NCI-H1417 treated with DMSO at 0.1 percent for 48 hours (cell line): ENCODE measurements around the gene ELMO2.
"Not testable (repeated sequence)": the region's sequence is repeated elsewhere in the genome, so short reads cannot be mapped to it uniquely, and the experiment has no call there.

Experiments used
- DNase-seq: peaks from one replicate; lab custom pipeline; 2025; lab: John Stamatoyannopoulos, UW

Gene ELMO2

DNA sequence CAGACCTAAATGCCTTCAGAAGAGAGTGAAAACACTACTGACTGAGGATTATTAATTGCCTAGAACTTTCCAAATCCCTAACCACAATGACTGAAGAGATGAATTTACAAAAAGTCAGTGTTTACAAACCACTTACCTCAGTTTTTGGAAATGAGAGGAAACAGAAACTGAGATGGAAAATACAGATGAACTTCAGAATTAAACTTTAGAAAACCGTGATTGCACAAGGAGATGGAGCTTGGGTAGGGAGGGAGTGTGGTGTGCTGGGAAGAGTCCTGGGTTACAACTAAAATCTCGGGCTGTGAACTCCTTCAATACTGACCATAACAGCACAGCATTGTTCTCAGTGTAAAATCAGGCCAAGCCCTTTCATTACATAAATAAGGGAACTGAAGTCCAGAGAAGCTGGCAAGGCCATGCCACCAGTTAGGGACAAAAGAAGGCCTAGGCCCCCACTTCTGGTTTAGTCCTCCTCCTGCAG, 4.0 kb downstream of the ELMO2 start:
- no peak for DNase-seq

DNA sequence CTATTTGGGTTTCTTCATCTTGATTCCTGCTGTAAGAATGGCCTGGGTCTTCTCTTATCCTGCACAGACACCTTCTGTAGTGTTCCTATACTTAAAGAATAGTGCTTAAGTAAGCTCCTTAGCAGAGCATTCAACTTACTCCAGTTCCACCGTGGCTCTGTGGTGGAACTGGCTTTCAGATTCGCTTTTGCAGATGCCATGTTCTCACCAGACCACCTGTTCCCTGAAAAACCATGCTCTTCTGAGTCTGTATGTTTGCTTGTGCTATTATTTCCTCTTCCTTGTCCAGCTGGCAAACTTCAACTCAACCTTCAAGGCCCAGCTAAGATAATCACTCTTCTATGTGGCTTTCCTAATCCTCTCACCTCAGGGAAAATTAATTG, 4.9 kb downstream of the ELMO2 start:
- no peak for DNase-seq

- no peak for DNase-seq
Observed at GRCh38 chr20:46400828-46401477, 5.5 kb downstream of the ELMO2 start.

DNA sequence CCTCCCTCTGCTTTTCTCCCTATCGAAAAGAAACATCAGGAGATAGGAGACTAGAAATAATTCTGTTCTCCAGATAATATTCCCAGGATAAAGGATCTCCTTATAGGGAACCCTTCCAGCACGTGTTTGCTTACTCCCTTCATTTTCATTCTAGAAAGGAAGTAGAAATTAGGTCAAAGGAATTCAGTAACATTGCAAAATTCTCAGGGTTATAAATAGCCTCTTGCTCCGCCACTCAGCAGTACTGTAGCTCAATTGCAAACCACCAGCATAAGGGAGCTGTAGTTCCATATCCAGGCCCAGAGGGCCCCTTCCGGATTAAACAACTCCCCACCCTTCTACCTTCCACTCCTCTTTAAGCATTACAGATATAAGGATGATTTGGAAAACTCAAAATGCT, 6.2 kb downstream of the ELMO2 start:
- no peak for DNase-seq

DNA sequence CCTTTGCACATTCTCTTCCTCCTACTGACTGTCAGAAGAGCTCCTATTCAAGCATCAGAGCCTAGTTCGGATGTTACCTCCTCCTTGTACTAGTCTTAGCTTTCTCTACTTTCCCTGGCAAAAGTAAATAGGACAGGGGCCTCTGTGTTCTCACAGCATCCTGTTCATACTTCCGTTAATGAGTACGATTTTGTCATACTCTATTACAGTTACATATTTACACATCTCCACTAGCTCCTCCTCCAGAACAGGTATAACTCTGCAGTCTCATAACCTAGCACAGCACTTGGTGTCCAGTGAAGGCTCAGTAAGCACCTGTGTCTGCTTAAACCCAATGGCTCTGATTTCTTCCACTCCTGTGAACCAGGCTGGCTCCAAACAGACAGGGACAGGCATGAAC, 7.0 kb downstream of the ELMO2 start:
- DNase-seq, result no peak

DNA sequence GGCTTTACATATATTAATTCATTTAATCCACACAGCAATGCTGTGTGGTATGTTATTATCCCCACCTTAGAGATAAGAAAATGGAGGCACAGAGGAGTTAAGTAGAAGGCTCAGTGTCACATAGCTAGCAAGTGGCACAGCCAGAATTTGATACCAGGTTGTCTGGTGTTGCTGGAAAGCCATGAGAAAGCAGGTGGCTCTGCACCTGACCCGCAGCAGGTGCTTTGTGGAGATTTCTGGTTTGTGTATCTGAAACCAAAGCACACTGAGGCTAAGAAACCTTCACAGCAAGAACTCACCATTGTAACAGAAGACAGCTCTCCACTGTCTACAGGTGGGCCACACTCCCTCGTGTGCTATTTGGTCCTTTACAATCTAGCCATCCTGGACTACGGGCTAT, 7.5 kb downstream of the ELMO2 start:
- no peak for DNase-seq

GRCh38 chr20:46396052-46396740, 10.2 kb downstream of the ELMO2 start:
- DNase-seq, result no peak

- DNase-seq, result no peak
Observed at GRCh38 chr20:46394872-46395760, 11.3 kb downstream of the ELMO2 start.

DNA sequence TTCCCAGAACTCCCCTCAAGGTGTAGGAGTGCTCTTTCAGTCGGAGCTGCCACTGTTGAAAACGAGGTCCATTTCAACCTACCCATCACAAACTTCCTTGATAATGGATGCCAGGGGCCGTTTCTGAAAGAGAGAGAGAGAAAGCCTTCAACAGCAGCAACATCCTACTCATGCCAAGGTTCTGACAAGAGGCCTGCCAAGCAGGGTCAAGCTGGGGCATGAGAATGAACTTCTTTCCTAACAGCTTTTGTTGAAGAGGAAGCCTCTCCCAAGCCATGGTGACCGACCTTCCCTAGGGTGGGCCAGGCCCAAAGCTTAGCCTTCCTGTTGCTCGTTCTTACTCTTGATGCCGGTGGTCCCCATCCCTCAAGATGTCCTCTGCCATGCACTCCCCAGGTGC, 12.4 kb downstream of the ELMO2 start:
- no peak for DNase-seq

DNA sequence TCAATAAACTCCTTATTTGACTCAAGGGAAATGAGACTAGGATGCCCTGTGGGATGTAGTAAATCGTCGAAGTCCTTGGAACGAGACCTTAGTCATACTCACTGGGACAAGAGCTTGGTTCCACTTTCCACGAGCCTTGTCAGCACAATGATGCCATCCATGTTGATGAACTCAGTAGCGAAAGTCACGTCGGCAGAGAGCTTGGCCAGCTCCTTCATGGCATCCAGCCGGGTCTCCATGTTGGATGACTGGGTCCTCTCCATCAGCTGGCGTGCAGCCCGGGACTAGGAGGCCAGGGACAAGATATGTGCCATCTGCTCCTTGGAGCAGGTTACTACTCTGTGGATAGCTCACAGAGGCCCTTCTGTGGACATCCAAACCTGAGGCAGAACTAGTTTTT, 17.5 kb downstream of the ELMO2 start:
- no peak for DNase-seq

DNA sequence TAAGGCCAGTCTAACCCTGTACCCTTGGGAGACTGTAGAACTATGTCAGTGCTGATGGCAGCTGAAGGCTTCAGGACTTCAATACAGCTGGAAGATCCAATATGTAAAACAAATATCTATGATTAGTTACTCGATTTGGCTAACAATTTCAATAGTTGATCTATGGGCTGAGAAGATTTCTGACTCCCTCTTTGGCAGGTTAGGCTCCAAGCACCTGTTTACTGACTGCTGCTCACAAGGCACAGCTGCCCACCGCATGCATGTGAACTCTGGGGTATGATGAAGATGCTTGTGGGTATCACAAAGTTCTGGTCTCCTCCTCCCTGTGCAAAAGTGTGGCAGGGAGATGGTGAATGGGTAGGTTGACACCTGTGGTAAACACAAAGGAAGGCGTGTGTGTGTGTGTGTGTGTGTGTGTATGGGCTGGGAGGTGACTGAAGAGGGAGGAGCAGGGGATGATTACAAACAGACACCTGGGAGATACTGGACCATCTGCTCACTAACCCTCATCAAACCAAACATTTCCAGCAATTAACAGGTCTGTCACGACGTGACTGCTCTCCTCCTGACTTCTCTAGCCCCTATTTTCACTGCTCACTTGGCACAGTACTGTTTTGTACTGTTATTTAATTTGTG, 18.1 kb downstream of the ELMO2 start:
- no peak for DNase-seq

- DNase-seq, result not testable (repeated sequence)
Observed at GRCh38 chr20:46387054-46387453, 19.4 kb downstream of the ELMO2 start.

DNA sequence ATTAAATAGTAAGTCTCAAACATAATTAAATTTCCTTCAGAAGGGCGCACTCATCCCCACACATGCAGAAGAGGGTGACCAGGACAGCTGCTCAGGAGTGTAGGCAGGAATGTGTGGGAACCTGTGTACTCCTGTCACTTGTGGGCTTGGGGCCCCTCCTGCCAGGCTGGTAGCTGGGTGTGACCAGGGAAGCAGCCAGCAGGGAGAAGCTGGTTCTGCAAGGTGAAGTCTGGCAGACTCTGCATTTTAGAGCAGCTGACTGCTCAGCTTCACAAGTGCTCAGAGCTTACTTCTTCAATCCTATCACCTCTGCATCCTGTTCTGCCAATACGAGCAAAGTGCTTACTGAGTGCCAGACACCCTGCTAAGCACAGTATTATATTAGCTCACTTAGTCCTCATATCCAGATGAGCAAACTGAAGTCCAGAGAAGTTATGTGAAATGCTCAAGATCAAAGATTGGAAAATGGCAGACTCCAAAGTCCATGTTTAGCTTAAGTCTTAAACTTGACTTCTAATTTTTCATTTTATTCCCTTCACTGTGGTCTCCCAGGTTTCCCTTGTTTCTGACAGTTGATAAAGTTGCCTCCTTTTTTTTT, 27.9 kb downstream of the ELMO2 start:
- DNase-seq, result no peak

DNA sequence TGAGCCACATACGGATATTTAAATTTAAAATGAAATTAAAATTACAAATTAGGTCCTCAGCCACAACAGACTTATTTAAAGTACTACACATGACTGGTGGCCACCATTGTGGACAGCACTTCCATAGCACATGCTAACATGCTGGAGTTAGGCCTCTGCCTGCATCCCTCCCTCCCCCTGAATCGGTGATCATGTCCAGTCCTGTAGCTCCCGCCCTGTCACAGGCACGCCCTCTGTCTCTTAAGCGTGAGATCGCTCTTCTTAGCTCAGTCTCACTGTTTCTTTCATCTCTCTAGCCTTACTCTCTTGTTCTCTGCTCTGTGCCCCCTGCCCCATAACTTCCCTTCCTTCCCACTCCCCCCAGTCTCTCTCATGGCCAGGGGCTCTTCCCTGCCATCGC, 28.9 kb downstream of the ELMO2 start:
- DNase-seq, result no peak

DNA sequence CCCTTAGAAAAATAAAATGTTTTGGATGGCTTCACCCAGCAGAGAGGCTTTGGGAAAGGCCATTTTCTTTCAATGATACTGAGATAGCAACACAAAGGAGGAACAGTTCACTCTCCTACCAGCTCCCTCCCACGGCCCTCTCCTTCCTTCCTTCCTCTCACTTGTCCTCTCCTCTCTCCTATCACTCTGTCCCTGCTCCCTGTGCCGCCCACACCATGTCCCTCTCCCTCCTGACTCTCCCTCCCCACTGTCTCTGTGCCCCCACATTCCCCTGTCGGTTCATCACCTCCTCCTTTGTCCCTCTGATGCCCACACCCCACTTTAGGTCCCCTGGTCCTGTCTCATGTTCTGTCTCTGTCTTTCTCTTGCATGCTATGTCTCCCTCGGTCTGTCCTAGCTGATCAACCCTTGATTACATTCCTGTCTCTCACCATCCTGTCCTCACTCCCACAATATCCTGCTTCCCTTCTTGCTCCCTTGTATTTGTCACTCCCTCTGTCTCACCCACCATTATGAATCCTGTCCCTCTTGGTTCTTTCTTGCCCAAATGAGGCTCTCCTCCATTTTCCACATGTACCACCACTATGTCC, 30.1 kb downstream of the ELMO2 start:
- no peak for DNase-seq

GRCh38 chr20:46375771-46376170, 30.6 kb downstream of the ELMO2 start:
- no peak for DNase-seq

GRCh38 chr20:46374383-46374782, 32.0 kb downstream of the ELMO2 start:
- DNase-seq, result no peak

DNA sequence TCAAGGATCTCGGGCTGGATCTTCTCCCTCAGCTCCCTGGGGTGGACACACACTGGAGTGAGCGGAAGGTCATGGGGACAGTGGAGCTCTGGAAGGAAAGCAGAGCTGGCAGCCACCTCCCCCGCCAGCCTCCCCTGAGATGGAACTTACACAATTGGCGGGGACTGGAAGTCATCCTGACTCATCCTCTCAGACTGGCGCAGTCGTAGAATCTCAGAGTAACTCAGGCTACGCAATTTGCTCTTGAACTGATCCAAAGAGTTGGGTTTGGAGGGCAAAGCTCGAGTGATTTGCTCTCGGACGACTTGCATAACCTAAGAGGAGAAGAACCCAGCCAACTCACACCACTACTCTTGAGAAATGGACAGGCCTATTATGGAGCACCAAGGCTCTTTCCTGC, 34.8 kb downstream of the ELMO2 start:
- no peak for DNase-seq

DNA sequence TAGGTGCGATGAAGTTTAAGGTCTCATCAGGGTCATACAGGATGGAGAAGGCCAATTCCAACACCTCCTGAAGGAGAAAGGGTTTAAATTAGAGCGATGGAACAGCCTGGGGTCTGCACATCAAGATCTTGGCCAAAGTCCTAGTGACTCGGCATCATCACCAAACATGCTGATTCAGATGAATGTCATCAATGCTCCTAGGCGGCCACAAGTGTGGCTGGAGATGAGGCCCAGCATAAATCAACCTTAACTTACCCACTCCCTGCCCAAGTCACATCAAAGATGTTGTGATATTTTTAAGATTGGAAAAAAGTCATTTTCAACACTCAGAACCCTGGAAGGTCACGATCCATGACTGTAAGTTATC, 37.5 kb downstream of the ELMO2 start:
- no peak for DNase-seq

- DNase-seq, result no peak
Observed at GRCh38 chr20:46367967-46368901, 38.2 kb downstream of the ELMO2 start.

GRCh38 chr20:46367234-46367633, 39.2 kb downstream of the ELMO2 start:
- DNase-seq, result no peak
